NOMO-1 treated with dmso at 0.1 percent for 144 hours (cell line): ENCODE results near the gene ASXL1.
A peak's percentile ranks its signal among the peaks of the same experiment; 100 is the strongest.
"Not testable (repeated sequence)": the region's sequence is repeated elsewhere in the genome, so short reads cannot be mapped to it uniquely, and the experiment has no call there.

Experiments used
- DNase-seq: peaks from one replicate; lab custom pipeline; 2025; ENCODE audit not compliant: unreplicated experiment; lab: John Stamatoyannopoulos, UW

ASXL1 gene

DNA sequence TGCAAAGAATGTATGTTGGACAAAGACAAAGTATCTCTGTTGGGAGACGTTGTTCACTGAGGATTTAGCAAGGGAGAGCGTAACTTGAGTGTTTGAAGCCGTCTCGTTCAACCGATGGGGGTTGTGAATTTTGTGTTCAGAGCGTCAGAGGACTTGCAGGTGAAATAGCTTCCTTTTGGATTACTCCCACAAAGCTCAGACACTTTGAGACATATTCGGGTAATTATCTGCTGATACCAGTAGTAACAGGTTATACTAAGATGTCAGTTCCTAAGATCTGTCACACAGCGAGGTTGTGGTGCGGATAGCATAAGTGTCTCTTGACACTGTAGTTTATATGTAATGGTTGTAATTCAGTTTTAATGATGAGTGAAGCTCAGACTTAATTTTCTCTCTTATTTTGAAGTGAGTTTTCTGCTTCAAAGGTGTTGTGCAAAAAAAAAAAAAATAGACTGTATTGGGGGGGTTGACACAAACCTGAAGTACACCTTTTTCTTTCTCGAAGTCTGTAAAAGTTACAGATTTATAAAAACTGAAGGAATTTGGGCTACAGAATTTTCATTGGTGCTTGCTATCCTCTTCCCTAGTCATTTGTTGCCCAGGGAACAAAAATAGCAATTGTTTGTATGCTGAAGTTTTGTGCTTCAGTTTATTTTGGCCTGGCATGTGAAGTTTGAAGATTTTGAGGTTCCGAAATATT lies 1.7 kb downstream of the ASXL1 start:
- DNase-seq = no peak

DNA sequence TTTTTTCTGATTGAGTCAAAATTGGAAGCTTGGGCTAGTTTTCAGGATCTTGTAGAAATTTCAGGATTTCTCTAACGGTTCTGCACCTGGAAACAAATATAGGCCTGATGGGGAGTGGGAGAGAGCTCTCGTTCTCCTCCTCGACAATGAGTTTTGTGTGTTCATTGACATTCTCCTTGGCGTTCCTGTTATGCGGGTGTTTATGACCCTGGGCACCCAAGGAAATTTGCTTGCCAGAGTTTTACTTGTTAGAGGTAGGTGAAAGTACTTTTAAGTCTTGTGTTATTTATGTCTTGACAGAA lies 2.2 kb downstream of the ASXL1 start:
- DNase-seq = no peak

DNA sequence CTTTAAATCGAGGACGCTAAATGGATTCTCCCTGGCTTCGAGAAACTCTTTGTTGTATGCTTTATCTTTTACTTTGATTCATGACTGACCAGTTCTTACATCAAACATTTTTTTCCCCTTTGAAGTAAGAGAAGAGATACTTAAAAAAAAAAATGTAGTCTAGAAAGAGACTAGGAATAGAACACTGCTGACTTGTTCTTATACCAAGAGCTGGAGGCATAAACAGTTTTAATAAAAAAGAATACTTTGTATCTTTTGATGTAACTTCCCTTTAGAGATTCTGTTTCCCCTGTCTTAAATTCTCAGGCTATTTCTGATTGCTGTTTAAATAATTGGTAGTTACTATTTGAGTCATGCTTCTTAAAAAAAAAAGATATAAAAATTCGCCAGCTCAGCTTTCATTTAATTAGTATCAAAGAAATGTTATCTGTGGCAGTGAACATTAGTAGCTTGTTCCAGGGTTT lies 4.8 kb downstream of the ASXL1 start:
- no peak for DNase-seq

DNA sequence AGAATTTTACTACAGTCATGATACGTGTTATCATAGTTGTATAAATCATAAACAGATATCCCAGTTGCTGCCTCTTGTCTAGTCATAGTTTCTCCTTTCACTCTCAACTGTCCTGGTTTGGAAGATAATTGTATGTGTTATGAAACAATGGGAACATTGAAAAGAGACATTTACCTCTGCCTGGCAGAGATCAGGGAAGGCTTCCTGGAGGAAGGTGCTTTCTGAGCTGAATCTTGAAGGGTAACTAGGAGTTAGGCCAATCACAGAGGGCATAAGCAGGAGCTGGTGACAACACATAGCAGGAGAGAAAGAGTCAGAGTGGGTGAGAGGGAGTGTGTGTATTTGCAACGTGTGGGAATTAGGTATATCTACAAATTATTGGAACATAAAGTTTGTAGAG lies 5.4 kb downstream of the ASXL1 start:
- DNase-seq = no peak

DNA sequence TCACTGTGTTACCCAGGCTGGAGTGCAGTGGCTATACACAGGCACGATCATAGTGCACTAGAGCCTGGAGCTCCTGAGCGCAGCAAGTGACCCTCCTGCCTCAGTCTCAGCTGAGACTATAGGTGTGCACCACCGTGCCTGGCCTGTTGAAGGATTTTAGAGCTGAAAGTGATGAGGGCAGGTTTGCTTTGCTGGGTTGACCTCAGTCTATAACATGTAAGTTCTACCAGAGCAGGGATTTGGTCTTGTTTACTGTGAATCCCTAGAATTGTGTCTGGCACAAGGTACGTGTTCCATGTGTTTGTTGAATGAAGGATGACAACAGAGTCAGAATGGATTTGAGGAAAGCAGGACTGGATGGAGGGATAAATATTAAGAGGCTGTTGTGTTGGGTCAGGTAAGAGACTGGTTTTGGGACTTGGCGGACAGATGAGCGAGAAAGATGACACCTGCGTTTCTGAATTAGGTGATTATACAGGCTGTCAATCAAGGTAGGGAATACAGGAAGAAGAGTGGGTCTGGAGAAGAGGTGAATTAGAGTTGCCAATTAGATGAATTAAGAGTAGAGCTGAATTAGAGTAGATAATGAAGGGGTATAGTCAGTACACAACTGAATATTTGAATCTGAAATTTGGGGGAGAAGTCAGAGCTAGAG lies 6.5 kb downstream of the ASXL1 start:
- DNase-seq = no peak

DNA sequence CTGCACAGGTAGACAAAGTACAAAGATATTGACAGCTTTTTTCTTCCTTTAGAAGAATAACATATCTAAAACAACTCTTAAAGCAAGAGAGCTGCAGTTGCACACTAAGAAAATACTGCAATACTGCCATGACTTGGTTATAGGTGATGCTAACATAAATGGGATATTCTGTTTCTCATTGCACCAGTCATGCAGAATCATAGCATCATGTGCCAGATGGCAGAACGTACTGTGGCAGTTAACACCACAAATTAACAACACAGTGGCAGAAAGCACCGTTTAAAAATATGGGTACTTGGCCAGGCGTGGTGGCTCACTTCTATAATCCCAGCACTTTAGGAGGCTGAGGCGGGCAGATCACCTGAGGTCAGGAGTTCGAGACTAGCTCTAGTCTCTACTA lies 7.4 kb downstream of the ASXL1 start:
- no peak for DNase-seq

DNA sequence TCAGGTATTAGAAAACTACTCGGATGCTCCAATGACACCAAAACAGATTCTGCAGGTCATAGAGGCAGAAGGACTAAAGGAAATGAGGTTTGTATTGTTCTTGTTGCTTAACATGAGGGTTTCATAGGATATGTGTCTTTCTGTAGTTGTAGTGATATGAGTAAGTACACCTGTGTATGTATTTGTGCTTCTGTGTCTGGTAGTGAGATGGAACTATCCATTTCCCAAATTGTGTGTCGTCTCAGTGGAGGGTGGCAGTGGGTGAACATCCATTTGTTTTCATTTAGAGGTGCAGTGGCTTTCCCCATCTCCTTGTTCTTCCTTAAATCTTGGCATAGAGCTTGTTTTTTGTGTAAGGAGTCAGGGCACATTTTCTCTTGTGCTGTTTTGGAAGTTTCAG lies 8.2 kb downstream of the ASXL1 start:
- no peak for DNase-seq

DNA sequence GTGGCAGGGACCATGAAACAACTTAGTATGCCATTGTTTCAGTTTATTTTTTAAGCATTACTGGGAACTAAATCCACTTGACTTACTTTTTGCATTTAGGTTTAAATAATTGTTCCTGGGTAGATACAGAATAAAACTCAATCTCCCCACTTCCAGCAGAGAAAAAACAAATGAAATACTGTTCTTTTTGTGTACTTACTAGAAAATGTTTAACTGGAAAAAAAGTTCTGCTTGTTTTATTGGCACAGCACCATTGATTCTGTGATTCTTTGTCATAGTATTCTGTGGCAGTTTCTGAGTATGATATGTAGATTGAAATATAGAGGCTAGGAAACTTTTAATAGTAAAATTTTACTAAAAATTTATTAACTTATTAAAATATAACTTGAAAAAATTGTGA lies 10.2 kb downstream of the ASXL1 start:
- DNase-seq = no peak

DNA sequence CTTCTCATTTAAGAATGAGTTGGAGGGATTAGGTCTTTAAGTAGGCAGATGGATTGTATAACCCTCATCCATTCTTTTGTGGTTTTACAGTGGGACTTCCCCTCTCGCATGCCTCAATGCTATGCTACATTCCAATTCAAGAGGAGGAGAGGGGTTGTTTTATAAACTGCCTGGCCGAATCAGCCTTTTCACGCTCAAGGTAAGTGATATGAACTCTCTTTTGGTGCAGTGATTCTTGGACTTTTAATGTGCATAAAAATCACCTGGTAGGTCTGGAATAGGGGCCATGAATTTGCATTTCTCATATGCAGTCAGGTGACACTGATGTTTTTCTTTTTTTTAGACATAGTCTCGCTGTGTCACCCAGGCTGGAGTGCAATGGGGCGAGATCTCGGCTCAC lies 10.8 kb downstream of the ASXL1 start:
- DNase-seq = no peak

DNA sequence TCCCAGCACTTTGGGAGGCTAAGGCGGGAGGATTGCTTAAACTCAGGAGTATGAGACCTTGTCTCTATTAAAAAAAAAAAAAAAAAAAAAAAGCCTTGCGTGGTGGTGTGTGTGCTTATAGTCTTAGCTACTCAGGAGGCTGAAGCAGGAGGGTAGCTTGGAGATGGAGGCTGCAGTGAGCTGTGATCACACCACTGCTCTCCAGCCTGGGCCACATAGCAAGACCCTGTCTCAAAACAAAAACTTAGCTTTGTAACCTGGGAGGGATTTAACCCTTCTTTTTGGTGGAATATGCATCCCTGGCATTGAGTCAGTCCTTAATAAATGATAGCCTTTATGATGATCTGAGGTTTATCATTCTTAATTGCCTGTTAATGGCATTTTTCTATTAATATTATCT lies 12.8 kb downstream of the ASXL1 start:
- no peak for DNase-seq

DNA sequence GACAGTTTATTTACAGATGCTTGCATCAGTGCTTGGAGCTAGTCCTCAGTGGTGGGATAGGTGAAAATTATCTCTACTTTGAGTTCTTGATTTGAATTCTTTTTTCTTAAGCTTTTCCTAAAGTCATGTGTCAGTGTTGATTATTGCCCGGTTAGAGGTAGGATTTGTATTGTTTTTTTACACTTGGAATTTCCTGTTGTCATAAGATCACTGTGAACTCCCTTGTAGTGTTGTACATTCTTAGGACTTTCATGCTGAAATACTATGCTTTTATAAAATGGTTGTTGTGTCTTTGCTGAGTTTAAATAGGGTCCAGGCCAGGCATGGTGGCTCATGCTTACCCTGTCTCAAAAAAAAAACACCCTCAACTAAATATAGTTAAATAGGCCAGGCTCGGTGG lies 20.3 kb downstream of the ASXL1 start:
- no peak for DNase-seq

DNA sequence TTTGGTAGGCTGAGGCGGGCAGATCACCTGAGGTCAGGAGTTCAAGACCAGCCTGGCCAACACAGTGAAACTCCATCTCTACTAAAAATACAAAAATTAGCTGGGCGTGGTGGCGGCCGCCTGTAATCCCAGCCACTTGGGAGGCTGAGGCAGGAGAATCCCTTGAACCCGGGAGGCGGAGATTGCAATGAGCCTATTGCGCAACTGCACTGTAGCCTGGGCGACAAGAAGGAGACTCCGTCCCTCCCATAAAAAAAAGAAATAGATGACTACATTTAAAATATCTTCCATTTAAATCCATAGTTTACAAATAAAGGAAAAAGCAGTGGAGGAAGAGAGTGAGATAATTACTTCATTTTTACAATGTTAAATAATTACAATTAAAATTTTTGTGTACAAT lies 21.9 kb downstream of the ASXL1 start:
- DNase-seq = not testable (repeated sequence)

DNA sequence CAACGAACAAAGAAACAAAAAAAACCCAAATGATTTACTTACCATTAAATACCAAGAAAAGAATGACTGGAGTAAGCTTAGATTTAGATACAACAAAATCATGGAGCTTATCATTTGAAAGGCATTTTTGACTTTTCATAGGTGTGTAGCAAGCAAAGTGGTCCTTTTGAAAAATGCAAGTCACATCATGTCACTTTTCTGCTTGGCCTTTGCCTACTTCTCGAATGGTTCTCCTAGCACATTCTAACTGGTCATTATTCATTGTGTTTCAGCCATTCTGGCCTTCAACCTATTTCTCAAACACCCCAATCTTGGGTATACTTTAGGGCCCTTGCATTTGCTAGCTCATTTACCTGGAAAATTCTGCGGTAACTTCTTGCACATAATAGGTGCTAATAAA lies 22.6 kb downstream of the ASXL1 start:
- no peak for DNase-seq

DNA sequence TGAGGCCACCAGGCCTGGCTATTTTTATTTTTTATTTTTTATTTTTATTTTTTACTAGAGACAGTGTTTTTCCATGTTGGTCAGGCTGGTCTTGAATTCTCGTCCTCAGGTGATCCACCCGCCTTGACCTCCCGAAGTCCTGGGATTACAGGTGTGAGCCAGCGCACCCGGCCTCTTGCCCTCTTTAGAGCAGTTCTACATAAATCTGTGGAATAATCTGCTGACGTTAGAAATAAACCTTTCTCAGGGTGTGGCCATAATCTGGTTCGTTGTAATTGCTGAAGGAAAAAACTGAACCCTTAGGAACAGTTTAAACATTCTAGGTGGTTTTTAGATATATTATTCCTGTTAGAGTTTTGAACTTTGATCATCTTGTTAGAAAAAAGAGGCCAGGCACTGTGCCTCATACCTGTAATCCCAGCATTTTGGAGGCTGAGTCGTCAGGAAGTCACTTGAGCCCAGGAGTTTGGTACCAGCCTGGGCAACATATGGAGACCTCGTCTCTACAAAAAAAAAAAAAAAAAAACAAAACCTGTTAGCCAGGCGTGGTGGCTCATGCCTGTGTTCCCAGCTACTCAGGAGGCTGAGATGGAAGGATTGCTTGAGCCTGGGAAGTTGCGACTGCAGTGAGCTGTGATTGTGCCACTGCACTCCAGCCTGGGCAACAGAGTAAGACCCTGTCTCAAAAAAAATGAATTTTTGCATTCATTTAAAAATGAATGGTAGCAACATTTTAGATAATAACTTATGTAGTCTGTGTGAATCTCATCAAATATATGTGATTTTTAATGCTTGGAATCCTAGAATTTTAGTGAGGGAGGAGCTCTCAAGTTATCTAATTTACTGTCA lies 24.2 kb downstream of the ASXL1 start:
- DNase-seq = no peak

DNA sequence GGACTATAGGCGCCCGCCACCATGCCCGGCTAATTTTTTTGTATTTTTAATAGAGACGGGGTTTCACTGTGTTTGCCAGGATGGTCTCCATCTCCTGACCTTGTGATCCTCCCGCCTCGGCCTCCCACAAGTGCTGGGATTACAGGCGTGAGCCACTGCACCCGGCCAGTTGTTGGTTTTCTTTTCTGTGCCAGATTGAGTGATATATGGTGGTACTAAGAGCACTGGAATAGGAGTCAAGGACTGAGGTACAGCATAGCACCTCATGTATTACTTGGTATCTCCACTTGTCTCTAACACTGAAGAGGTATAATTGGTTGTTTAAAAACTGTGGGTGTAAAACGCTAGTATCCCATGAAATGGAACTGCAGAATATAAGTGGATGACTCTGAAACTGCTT lies 25.3 kb downstream of the ASXL1 start:
- not testable (repeated sequence) for DNase-seq

DNA sequence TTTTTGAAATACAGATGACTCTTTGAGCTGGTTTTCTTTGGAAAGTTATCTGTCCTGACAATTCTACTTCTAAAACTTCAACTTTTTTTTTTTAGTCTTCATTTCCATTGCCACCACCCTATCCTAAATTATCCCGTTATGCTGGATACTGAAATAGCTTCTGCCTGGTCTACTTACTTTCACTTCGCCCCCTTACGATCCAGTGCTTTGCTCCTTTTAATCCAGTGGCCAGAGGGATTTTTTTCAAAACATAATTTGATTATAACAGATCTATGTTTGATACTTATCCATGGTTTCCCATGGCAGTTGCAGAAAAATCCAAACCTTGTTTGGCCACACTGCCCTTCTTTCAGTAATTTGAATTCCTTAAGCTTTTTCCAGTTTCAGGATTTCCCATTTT lies 27.4 kb downstream of the ASXL1 start:
- no peak for DNase-seq

DNA sequence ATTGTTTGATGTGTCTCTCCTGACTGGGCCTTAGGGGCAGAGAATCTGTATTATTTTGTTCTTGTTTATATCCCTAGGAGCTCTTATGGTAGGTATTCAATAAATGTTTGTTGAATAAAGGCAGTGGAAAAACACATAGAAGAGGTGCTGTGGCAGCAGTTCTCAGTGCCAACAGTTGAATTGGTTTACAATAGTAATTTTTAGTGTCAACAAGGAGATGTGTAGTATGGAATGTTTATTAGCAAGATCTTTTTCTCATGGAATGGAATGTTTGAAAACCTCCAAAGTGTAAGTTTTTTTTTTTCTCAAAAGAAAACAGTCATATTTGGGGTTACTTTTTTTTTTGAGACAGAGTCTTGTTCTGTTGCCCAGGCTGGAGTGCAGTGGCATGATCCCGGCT lies 28.0 kb downstream of the ASXL1 start:
- DNase-seq = no peak

DNA sequence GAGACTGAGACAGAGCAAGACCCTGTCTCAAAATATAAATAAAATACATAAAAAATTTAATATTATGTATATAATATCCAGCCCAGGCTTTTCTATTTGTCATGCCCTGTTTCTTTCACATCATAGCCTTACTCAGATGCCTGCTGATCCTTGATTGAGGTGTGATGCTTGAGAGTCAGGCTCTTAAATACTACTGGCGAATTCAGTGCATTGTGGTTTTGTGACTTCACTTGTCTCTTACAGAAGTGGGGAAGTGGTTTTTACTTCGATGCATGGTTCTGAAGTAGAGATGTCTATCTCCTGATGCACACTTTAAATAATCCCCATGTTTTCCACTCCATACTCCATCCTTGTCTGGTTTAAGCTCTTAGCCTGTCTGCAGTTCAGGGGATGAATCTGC lies 29.1 kb downstream of the ASXL1 start:
- DNase-seq = no peak

DNA sequence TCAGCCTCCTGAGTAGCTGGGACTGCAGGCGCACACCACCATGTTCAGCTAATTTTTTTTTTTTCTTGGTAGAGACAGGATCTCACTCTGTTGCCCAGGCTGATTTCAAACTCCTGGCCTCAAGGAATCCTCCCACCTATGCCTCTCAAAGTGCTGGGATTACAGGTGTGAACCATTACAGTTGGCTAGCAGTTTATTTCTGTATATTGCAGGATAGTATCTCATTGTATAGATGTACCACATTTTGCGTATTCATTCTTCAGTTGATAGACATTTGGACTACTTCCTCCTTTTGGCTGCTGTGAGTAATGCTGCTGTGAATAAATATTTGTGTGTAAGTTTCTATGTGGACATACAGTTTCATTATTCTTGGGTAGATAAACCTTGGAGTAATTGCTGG lies 32.9 kb downstream of the ASXL1 start:
- DNase-seq = peak; percentile 16

DNA sequence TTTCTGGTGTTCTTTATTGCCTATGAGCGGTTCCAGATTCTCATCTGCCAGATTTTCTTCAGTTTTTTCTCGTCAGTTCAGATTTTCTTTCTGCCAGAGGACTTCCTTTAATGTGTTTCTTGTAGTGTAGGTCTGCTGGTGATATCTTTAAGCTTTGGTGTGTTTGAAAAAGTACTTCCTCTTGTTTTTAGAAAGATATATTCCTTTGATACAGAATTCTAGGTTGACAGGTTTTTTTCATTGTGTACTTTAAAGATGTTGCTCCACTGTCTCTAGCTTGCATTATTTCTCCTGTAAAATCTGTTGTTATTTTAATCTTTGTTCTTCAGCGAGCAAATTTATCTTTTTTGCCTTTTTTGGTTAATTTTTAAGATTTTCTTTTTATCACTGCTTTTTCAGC lies 36.9 kb downstream of the ASXL1 start:
- no peak for DNase-seq

DNA sequence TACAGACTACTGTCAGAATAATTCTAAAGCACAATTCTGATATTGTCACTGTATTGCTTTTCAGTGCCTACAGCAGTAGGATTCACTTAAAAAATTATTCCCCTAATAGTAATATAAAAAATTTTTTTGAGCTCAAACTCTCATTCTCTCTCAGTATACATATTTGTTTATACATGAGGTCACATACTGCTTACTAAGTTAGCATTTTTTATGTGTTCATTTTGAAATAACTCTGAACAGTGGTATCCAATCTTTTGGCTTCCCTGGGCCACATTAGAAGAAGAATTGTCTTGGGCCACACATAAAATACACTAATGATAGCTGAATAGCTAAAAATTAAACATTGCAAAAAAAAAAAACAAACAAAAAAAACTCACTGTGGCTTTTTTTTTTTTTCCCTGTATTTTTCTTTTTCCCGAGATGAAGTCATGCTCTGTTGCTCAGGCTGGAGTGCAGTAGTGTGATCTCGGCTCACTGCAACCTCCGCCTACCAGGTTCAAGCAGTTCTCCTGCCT lies 38.6 kb downstream of the ASXL1 start:
- DNase-seq = no peak

DNA sequence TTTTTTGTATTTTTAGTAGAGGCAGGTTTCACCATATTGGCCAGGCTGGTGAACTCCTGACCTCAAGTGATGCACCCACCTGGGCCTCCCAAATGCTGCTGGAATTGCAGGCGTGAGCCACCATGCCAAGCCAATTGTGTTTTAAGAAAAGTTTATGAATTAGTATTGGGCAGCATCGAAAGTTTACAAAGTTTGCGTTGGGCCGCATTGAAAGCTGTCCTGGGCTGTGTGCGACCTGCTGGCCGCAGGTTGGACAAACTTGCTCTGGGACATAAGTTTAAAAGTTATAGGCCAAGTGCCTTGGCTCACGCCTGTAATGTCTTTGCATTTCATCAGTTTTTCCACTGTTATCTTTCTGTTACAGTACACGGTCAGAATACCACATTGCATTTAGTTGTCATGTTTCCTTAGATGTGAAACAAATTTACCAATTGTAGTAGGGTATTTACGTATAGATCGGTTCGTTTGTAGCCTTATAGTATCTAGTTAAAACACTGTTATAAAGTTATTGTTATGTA lies 39.5 kb downstream of the ASXL1 start:
- no peak for DNase-seq
